ENCODE data around the gene PLTP. TPM values are rescaled to one million over a fixed set of nuclear protein-coding genes. Genes with fewer than 3 reads are reported as not detected.
A peak's percentile ranks its signal among the peaks of the same experiment; 100 is the strongest.

Gene PLTP
- total and polyA plus RNA-seq, 2 of the 13 experiments (the other 11 are each of a cell fraction or from before 2014, with no cell fraction given): 16.9 to 28.6 TPM

GRCh38 chr20:45880988-45881788 lies 30.8 kb downstream of the PLTP start, which contains the start of gene ZSWIM1 (continued):
- TF ChIP-seq HNF4G (IDR thresholded peaks at IDR 0.05; ENCODE audit: borderline replicate concordance, low read depth, low read length) (peak; percentile 87), HNF4G (CRISPR knock-in tag; IDR thresholded peaks at IDR 0.05; ENCODE audit: borderline replicate concordance, low read depth) (peak; percentile 90), ZKSCAN5 (CRISPR knock-in tag; IDR thresholded peaks at IDR 0.05) (peak; percentile 51; the same call in 1 of the 2 replicates), FOSL2 (CRISPR knock-in tag; IDR thresholded peaks at IDR 0.05) (peak; percentile 52), ZSCAN20 (CRISPR knock-in tag; IDR thresholded peaks at IDR 0.05; ENCODE audit: borderline replicate concordance) (no peak), ZNF777 (CRISPR knock-in tag; IDR thresholded peaks at IDR 0.05) (no peak), ZNF580 (CRISPR knock-in tag; IDR thresholded peaks at IDR 0.05; ENCODE audit: borderline replicate concordance, low read depth) (peak; percentile 91; the same call in 1 of the 2 replicates), ZIK1 (CRISPR knock-in tag; IDR thresholded peaks at IDR 0.05; ENCODE audit: borderline replicate concordance, low read depth) (peak; percentile 83; the same call in 1 of the 2 replicates), E2F1 (CRISPR knock-in tag; IDR thresholded peaks at IDR 0.05) (no peak), PRMT3 (CRISPR knock-in tag; IDR thresholded peaks at IDR 0.05; ENCODE audit: borderline replicate concordance, low read depth) (no peak), MAFF (IDR thresholded peaks at IDR 0.05; ENCODE audit: low read depth, low read length) (no peak), ZNF713 (CRISPR knock-in tag; IDR thresholded peaks at IDR 0.05) (no peak), AGO2 (optimal IDR thresholded peaks at IDR 0.05; ENCODE audit: low read depth, low read length) (no peak), TAF1 (CRISPR knock-in tag; IDR thresholded peaks at IDR 0.05) (peak; percentile 99), SRF (IDR thresholded peaks at IDR 0.05; ENCODE audit: low read depth, low read length) (peak; percentile 55; the same call in 1 of the 2 replicates), IRF9 (CRISPR knock-in tag; IDR thresholded peaks at IDR 0.05; ENCODE audit: borderline replicate concordance) (no peak), KDM6A (CRISPR knock-in tag; IDR thresholded peaks at IDR 0.05; ENCODE audit: low read depth) (0 out of 2 replicates have a peak, but pooled peaks have one; percentile 14), ZNF34 (CRISPR knock-in tag; IDR thresholded peaks at IDR 0.05; ENCODE audit: borderline replicate concordance) (0 out of 2 replicates have a peak, but pooled peaks have one; percentile 73), PITX1 (CRISPR knock-in tag; IDR thresholded peaks at IDR 0.05) (peak; percentile 77; the same call in 1 of the 2 replicates), DR1 (CRISPR knock-in tag; IDR thresholded peaks at IDR 0.05) (peak; percentile 79; the same call in 1 of the 2 replicates), ZNF432 (CRISPR knock-in tag; IDR thresholded peaks at IDR 0.05; ENCODE audit: borderline replicate concordance) (no peak), IRF1 (CRISPR knock-in tag; IDR thresholded peaks at IDR 0.05; ENCODE audit: low read depth) (no peak), ASH2L (IDR thresholded peaks at IDR 0.05; ENCODE audit: insufficient read length, low read depth, low read length) (peak; percentile 84), MXD4 (CRISPR knock-in tag; IDR thresholded peaks at IDR 0.05) (peak; percentile 61; the same call in 1 of the 2 replicates)

Data from HepG2 (cell line).